Upper lobe of right lung (tissue), 1 donor: ENCODE measurements around the gene DSCAM. TPM values are rescaled to one million over a fixed set of nuclear protein-coding genes. Genes with fewer than 3 reads are reported as not detected.
"Not testable (repeated sequence)": the region's sequence is repeated elsewhere in the genome, so short reads cannot be mapped to it uniquely, and the experiment has no call there.

Source experiments
- ATAC-seq: fragments of 200-7000 bp; cut with Tn5 transposase; one replicate; pipeline ENCODE4 v1.9.1; 2020; ENCODE audit warnings: mild to moderate bottlenecking, moderate library complexity
- DNase-seq: peaks from one replicate; pipeline ENCODE4 v3.0.0-alpha.2; 2020
- H3K27ac ChIP-seq: fragments of 200-600 bp; one replicate; pipeline ENCODE4 v1.8.0; 2022
- H3K27me3 ChIP-seq: fragments of 200-600 bp; one replicate; pipeline ENCODE4 v1.8.0; 2022; ENCODE audit warnings: mild to moderate bottlenecking
- H3K36me3 ChIP-seq: fragments of 200-600 bp; one replicate; pipeline ENCODE4 v1.8.0; 2022
- H3K4me1 ChIP-seq: fragments of 200-600 bp; one replicate; pipeline ENCODE4 v1.8.0; 2022
- H3K4me3 ChIP-seq: fragments of 200-600 bp; one replicate; pipeline ENCODE4 v1.8.0; 2022; ENCODE audit warnings: mild to moderate bottlenecking
- H3K9me3 ChIP-seq: fragments of 200-600 bp; one replicate; pipeline ENCODE4 v1.8.0; 2022
- intact Hi-C: fragments of 100-400 bp; cut with DNase I; formaldehyde crosslinking; loops from one replicate; pipeline ENCODE4 v1.11.0; 2022
- total RNA-seq: library from RNA; stranded (reverse); fragmentation: NEBNext Ultra II Directional; extraction: Animal tissue kit (Norgen Biotek cat#: 25700); gene quantifications from one replicate; pipeline ENCODE4 v1.2.1, GENCODE V29; 2021
- TF ChIP-seq, protein P1 (sequence below): fragments of 200-600 bp; IDR thresholded peaks from one replicate; pipeline ENCODE4 v1.8.0; 2022; ENCODE audit warnings: antibody characterized with exemption
- donor health status: DM: no; HTN: yes; CAD: no; lungs with severe emphysema.

DSCAM gene
- total RNA-seq, 1 donor from 2014 or later = not detected

DNA sequence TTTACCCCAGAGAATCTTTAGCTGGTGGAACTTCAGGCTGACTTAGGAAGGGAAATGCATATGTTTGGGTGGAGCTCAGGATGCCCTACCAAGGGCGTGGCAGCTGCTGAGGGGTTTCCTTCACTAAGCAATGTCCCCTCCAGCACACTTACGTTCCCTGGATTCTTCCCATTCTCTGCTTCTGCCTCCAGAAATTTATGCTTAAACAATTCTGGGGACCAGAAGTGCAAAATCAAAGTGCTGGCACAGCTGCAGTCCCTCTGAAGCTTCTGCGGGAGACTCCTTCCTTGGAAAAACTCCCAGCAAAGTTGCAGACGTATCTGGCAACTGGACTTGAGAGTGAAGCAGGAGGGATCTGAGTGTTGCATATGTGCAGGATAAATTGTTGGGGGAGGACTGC lies 576.9 kb downstream of the DSCAM start:
- TF ChIP-seq, protein P1, sequence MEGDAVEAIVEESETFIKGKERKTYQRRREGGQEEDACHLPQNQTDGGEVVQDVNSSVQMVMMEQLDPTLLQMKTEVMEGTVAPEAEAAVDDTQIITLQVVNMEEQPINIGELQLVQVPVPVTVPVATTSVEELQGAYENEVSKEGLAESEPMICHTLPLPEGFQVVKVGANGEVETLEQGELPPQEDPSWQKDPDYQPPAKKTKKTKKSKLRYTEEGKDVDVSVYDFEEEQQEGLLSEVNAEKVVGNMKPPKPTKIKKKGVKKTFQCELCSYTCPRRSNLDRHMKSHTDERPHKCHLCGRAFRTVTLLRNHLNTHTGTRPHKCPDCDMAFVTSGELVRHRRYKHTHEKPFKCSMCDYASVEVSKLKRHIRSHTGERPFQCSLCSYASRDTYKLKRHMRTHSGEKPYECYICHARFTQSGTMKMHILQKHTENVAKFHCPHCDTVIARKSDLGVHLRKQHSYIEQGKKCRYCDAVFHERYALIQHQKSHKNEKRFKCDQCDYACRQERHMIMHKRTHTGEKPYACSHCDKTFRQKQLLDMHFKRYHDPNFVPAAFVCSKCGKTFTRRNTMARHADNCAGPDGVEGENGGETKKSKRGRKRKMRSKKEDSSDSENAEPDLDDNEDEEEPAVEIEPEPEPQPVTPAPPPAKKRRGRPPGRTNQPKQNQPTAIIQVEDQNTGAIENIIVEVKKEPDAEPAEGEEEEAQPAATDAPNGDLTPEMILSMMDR = no peak
- no peaks in the 10 kb centered on the region for H3K4me1 ChIP-seq
- no peaks in the 10 kb centered on the region for H3K27me3 ChIP-seq
- DNase-seq = no peak
- no peak overlapping the region for H3K4me3 ChIP-seq
- intact Hi-C loops = no loop called here
- ATAC-seq = no peak
- H3K9me3 ChIP-seq = no peaks in the 10 kb centered on the region
- no peaks in the 10 kb centered on the region for H3K36me3 ChIP-seq
- H3K27ac ChIP-seq = no peak overlapping the region

DNA sequence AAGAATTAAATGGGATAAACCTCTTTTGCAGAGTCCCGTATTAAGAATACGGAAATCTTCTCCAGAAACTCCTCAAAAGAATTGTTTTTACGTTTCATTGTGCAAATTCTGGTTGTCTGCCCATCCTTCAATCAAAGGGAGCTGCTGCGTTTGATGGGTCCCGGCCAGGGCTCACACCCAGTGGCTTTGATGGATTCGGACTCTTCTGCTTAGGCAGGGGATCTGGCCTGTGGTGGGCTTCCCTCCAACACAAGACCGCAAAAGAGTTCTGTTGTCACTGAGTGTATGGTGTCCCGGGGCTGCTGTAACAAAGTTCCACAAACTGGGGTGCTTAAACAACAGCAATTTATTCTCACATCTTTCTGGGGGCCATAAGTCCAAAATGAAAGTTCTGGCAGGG lies 577.7 kb downstream of the DSCAM start:
- DNase-seq = no peak
- TF ChIP-seq, protein P1 = no peak
- no peak for ATAC-seq
- Histone ChIP-seq H3K4me3 (no peak overlapping the region), H3K4me1 (no peaks in the 10 kb centered on the region), H3K9me3 (no peaks in the 10 kb centered on the region), H3K27me3 (no peaks in the 10 kb centered on the region), H3K36me3 (no peaks in the 10 kb centered on the region), H3K27ac (no peak overlapping the region)
- intact Hi-C loops = no loop called here

- intact Hi-C loops, ATAC-seq, H3K4me3 ChIP-seq, H3K4me1 ChIP-seq, H3K27me3 ChIP-seq, DNase-seq, H3K27ac ChIP-seq, H3K9me3 ChIP-seq, H3K36me3 ChIP-seq: not testable (repeated sequence)
These were observed 588.5 kb downstream of the DSCAM start for GRCh38 chr21:40258456-40258855.

DNA sequence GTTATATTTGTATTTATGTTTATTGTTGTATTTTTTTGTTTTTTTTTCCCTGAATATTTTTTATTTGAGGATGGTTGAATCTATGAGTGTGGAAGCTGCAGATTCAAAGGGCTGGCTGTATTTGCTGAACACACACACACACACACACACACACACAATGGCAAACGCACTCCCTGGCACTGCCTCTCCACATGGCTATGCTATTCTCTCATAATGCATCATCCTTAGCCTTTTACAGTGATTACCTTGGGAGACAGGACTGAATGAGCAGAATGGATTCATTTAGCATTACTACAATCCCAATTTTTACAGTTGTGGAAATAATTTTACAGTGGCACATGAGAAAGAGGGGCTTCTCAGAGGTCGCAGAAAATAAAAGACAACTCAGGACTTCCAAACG lies 589.6 kb downstream of the DSCAM start:
- no peaks in the 10 kb centered on the region for H3K9me3 ChIP-seq
- H3K27ac ChIP-seq = no peak overlapping the region
- H3K4me3 ChIP-seq = no peak overlapping the region
- TF ChIP-seq, protein P1 = no peak
- no peaks in the 10 kb centered on the region for H3K27me3 ChIP-seq
- intact Hi-C loops = no loop called here
- H3K4me1 ChIP-seq = no peaks in the 10 kb centered on the region
- ATAC-seq (no peak), DNase-seq (no peak)
- no peaks in the 10 kb centered on the region for H3K36me3 ChIP-seq

- no peaks in the 10 kb centered on the region for H3K9me3 ChIP-seq
- H3K4me1 ChIP-seq = no peaks in the 10 kb centered on the region
- ATAC-seq = no peak
- intact Hi-C loops = no loop called here
- no peak overlapping the region for H3K4me3 ChIP-seq
- no peak for DNase-seq
- no peaks in the 10 kb centered on the region for H3K36me3 ChIP-seq
- H3K27ac ChIP-seq = no peak overlapping the region
- H3K27me3 ChIP-seq = no peaks in the 10 kb centered on the region
- TF ChIP-seq, protein P1 = no peak
These were observed 591.2 kb downstream of the DSCAM start for GRCh38 chr21:40255518-40256444.

DNA sequence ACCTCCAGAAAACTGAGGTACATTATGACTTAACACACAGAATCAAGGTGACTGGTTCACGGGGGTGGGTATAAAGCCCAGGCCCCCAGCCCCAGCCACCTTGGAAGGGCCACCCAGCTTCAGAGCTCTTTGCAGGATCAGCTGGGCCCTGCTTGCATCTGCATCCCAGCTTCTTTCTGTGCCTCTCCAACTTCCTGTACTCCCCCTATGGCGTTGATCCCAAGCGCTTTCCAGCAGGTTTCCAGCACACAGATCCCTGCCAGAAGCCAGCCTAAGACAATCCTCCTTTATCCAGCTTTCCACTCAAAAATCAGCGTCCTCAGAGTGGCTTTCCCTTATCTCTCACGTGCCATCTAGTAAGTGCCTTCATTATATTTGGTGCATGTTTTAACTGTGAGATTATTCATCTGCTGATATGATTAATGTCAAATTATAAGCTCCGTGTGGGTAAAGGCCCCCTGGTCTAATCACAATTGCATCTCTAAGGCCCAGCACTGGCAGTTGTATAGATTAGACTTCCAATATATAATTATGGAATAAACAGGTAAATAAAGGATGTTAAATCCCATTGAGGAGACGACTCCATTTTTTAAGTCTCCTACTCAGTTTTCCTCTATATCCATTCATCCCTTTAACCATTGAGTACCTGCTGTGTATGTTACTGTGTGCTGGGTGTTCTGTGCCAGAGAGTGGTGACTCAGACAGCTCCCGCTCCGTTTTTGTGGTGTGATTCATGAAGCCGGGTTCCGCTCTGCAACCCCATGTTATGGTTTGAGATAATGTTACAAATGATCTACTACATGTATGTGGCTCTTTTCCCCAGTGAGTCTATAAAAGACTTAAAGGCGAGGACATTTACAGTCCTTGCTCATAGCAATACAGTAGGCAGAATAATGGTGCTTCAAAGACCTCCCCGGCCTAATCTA lies 592.2 kb downstream of the DSCAM start:
- Histone ChIP-seq H3K4me1 (no peaks in the 10 kb centered on the region), H3K4me3 (no peak overlapping the region), H3K27ac (no peak overlapping the region), H3K9me3 (no peaks in the 10 kb centered on the region), H3K27me3 (no peaks in the 10 kb centered on the region), H3K36me3 (no peaks in the 10 kb centered on the region)
- ATAC-seq = no peak
- intact Hi-C loops = no loop called here
- TF ChIP-seq, protein P1 = no peak
- no peak for DNase-seq
